PFSK-1 (cell line): ENCODE results near the gene SLFN5.

Experiments
- POLR2AphosphoS5 ChIP-seq: IDR thresholded peaks from 2 replicates; pipeline ENCODE4 v1.6.1; 2012; ENCODE audit warnings: low read depth, mild to moderate bottlenecking, control low read depth, low read length, moderate library complexity
- REST ChIP-seq, 2 experiments: IDR thresholded peaks; 2 replicates each; pipeline versions ENCODE4 v1.6.1 to v1.8.0; 2011 to 2012; ENCODE audit warnings: low read depth in 2 of 2, low read length in 2 of 2, control low read depth in 1 of 2, inconsistent platforms in 1 of 2, mild to moderate bottlenecking in 1 of 2, moderate library complexity in 1 of 2; ENCODE audit not compliant: insufficient read depth in 1 of 2
- SIN3A ChIP-seq: IDR thresholded peaks from 2 replicates; pipeline ENCODE4 v1.6.1; 2012; ENCODE audit warnings: mild to moderate bottlenecking, low read length, moderate library complexity, borderline replicate concordance; ENCODE audit not compliant: insufficient read depth
- TAF1 ChIP-seq: IDR thresholded peaks from 2 replicates; pipeline ENCODE4 v1.6.1; 2012; ENCODE audit warnings: low read length, control low read depth, borderline replicate concordance; ENCODE audit not compliant: insufficient read depth

GRCh38 chr17:35298639-35299038, 55.8 kb downstream of the SLFN5 start:
- TF ChIP-seq REST (IDR thresholded peaks at IDR 0.05; ENCODE audit: insufficient read depth in 1 of 2, low read depth in 2 of 2, low read length in 2 of 2), result no peak
- no peak for TF ChIP-seq SIN3A
- no peak for TF ChIP-seq POLR2AphosphoS5
- TF ChIP-seq TAF1, result no peak
